Fibroblast of lung (primary cell): ENCODE results near the gene TMEM132D. TPM values are rescaled to one million over a fixed set of nuclear protein-coding genes. Genes with fewer than 3 reads are reported as not detected.

Source experiments
- DNase-seq, 2 donors: peaks; one replicate each; pipeline versions ENCODE4 v3.0.0 to v3.0.0-alpha.2; 2010; ENCODE audit warnings: low read depth in 2 of 2
- H2AFZ ChIP-seq: 2 replicates; pipeline ENCODE4 v1.5.1; 2012; ENCODE audit warnings: low read length, control low read depth, inconsistent platforms
- H3K27ac ChIP-seq: 2 replicates; pipeline ENCODE4 v1.5.1; 2011; ENCODE audit warnings: low read length, control low read depth; ENCODE audit not compliant: insufficient read depth
- H3K27me3 ChIP-seq: 2 replicates; pipeline ENCODE4 v1.5.1; 2011; ENCODE audit warnings: mild to moderate bottlenecking, low read length; ENCODE audit not compliant: control insufficient read depth, insufficient read depth
- H3K36me3 ChIP-seq: 2 replicates; pipeline ENCODE4 v1.5.1; 2011; ENCODE audit warnings: low read length; ENCODE audit not compliant: control insufficient read depth, insufficient read depth
- H3K4me1 ChIP-seq: 2 replicates; pipeline ENCODE4 v1.5.1; 2011; ENCODE audit warnings: low read length; ENCODE audit not compliant: control insufficient read depth, insufficient read depth; ENCODE audit errors: extremely low read depth
- H3K4me2 ChIP-seq: 2 replicates; pipeline ENCODE4 v1.5.1; 2011; ENCODE audit warnings: low read length, control low read depth; ENCODE audit not compliant: insufficient read depth; ENCODE audit errors: extremely low read depth
- H3K4me3 ChIP-seq, 4 experiments: fragments of 200-600 bp in 1 of 4; sonication (generic) in 1 of 4; replicated peaks in 1 of 4; 2 replicates each; pipeline ENCODE4 v1.5.1; 2011 to 2016; ENCODE audit warnings: low read length in 4 of 4, low read depth in 3 of 4, mild to moderate bottlenecking in 3 of 4, control low read depth in 2 of 4, inconsistent platforms in 1 of 4, mixed read lengths in 1 of 4; ENCODE audit not compliant: insufficient read depth in 1 of 4; ENCODE audit errors: control extremely low read depth in 1 of 4
- H3K79me2 ChIP-seq: 2 replicates; pipeline ENCODE4 v1.5.1; 2012; ENCODE audit warnings: mild to moderate bottlenecking, low read length, inconsistent platforms; ENCODE audit not compliant: control insufficient read depth, insufficient read depth
- H3K9ac ChIP-seq: 2 replicates; pipeline ENCODE4 v1.5.1; 2011; ENCODE audit warnings: mild to moderate bottlenecking, low read length, control low read depth; ENCODE audit not compliant: insufficient read depth
- H3K9me3 ChIP-seq: 2 replicates; pipeline ENCODE4 v1.5.1; 2012; ENCODE audit warnings: low read depth, low read length; ENCODE audit not compliant: control insufficient read depth, insufficient read depth
- H4K20me1 ChIP-seq: 2 replicates; pipeline ENCODE4 v1.5.1; 2011; ENCODE audit warnings: low read length; ENCODE audit not compliant: control insufficient read depth, insufficient read depth; ENCODE audit errors: extremely low read depth
- EZH2 ChIP-seq: IDR thresholded peaks from 2 replicates; pipeline ENCODE4 v1.5.1; 2012; ENCODE audit warnings: low read length, control low read depth, mild to moderate bottlenecking; ENCODE audit errors: missing control alignments
- polyA plus RNA-seq, 2 donors: library from polyadenylated mRNA; depleted of rRNA in 1 of 2; stranded (reverse) in 1 of 2; unstranded in 1 of 2; fragments of >200 nt; gene quantifications; 2 replicates each; pipeline ENCODE4 v1.2.1, GENCODE V29; 2011 to 2012; ENCODE audit warnings: missing spikeins in 1 of 2
- total RNA-seq: library from RNA; depleted of rRNA; stranded (reverse); fragments of >200 nt; gene quantifications from 2 replicates; pipeline ENCODE4 v1.2.1, GENCODE V29; 2014
- TF ChIP-seq, protein P1 (sequence below), 2 donors: IDR thresholded peaks in 1 of 2; conservative IDR thresholded peaks in 1 of 2; 1 replicate in 1 of 2; 2 replicates in 1 of 2; pipeline ENCODE4 v1.5.1; 2011 to 2012; ENCODE audit warnings: low read length in 2 of 2, control low read depth in 1 of 2, inconsistent platforms in 1 of 2, low read depth in 1 of 2, mild to moderate bottlenecking in 1 of 2

TMEM132D gene
- total and polyA plus RNA-seq, 2 donors (not counting 1 experiment from before 2014, with no cell fraction given) = not detected

DNA sequence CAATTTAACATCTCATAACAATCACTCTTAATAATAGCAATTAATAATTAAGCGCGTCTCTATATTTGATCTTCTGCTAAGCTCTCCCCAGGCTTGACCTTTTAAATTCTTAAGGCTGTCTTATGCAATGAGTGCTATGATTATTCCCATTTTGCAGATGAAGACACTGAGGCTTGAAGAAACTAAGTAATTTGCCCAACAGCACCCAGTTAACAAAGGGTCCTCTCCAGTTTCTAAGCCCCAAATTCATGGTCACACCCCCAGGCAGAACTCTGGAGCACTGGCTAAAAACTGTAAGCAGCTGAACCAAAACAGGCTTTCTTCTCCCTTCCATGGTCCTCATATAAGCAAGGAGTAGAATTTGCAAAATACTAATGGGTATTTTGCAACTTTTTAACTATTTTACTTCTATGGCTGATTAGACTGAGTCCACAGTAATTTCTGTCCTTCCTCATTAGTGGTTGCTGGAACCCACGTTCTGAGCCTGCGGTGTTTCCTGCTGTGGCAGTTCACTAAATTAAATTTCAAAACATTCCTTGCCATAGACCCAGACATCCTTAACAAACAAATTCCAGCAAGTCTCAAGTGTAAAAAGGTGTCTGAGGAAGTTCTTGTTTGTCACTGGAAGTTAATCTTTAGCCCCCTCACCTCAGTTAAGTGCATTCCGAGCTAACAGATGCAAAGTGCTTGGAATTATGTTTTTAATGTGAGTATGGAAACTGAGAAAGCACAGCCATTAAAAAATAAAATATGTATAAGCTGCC lies 76.5 kb downstream of the TMEM132D start:
- no peaks in the 10 kb centered on the region for H4K20me1 ChIP-seq
- no peaks in the 10 kb centered on the region for H3K27me3 ChIP-seq
- H3K4me2 ChIP-seq = no peak overlapping the region
- no peaks in the 10 kb centered on the region for H3K4me1 ChIP-seq
- no peak overlapping the region for H3K27ac ChIP-seq
- no peak overlapping the region for H2AFZ ChIP-seq
- H3K36me3 ChIP-seq = no peaks in the 10 kb centered on the region
- H3K4me3 ChIP-seq = no peak overlapping the region
- TF ChIP-seq EZH2 = no peak
- TF ChIP-seq, protein P1, sequence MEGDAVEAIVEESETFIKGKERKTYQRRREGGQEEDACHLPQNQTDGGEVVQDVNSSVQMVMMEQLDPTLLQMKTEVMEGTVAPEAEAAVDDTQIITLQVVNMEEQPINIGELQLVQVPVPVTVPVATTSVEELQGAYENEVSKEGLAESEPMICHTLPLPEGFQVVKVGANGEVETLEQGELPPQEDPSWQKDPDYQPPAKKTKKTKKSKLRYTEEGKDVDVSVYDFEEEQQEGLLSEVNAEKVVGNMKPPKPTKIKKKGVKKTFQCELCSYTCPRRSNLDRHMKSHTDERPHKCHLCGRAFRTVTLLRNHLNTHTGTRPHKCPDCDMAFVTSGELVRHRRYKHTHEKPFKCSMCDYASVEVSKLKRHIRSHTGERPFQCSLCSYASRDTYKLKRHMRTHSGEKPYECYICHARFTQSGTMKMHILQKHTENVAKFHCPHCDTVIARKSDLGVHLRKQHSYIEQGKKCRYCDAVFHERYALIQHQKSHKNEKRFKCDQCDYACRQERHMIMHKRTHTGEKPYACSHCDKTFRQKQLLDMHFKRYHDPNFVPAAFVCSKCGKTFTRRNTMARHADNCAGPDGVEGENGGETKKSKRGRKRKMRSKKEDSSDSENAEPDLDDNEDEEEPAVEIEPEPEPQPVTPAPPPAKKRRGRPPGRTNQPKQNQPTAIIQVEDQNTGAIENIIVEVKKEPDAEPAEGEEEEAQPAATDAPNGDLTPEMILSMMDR (conservative IDR thresholded peaks at IDR 0.05 in 1 of 2, IDR thresholded peaks at IDR 0.05 in 1 of 2; ENCODE audit: low read depth in 1 of 2, low read length in 2 of 2) = no peak
- no peaks in the 10 kb centered on the region for H3K9me3 ChIP-seq
- no peak overlapping the region for H3K9ac ChIP-seq
- H3K79me2 ChIP-seq = no peaks in the 10 kb centered on the region
- no peak for DNase-seq

DNA sequence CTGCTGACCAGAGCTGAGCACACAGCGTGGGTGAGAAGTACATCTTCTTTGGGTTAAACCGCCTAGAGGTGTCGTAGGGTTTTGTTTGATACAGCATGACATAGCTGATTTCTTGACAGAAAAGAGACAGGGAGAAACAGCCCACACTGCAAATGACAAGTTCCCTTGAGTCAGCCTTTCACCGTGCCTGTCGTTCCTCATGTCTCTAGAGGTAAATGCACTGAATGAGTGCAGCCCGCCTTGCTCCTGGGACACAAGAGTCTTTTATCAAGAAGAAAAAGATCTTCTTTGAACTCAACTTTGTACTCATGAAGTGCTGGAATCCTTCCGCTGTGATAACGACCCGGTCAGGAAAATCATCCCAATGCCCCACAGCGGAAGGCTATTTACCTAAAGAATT lies 77.6 kb downstream of the TMEM132D start:
- H3K27ac ChIP-seq = no peak overlapping the region

DNA sequence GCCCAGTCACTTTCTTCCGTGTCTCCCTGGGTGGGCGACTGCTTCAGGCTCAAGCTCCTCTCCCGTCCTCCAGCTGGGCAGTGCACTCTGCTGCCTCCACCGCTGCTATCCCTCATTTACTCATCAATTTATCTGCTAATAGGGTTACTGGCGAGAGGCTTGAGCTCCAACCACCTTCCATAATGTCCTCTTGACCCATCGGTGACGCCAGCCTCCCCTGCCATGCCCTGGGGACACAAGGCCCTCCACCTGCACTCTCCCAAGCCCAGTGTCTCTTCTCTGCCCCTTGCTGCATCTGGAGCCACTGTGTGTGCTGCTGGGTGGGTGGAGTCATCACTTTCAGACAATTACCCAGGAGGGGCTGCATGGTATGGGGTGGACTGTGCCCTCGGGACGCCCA lies 78.5 kb downstream of the TMEM132D start:
- Histone ChIP-seq H3K4me3 (no peak overlapping the region), H2AFZ (no peak overlapping the region), H3K79me2 (no peaks in the 10 kb centered on the region), H3K9ac (no peak overlapping the region), H3K4me2 (no peak overlapping the region), H3K4me1 (no peaks in the 10 kb centered on the region), H3K27ac (no peak overlapping the region), H3K9me3 (no peaks in the 10 kb centered on the region), H4K20me1 (no peaks in the 10 kb centered on the region), H3K27me3 (no peaks in the 10 kb centered on the region), H3K36me3 (no peaks in the 10 kb centered on the region)
- TF ChIP-seq EZH2 = no peak
- TF ChIP-seq, protein P1 (conservative IDR thresholded peaks at IDR 0.05 in 1 of 2, IDR thresholded peaks at IDR 0.05 in 1 of 2; ENCODE audit: low read depth in 1 of 2, low read length in 2 of 2) = no peak
- DNase-seq = no peak

More for the DNA sequence above, 77.6 kb downstream of the TMEM132D start:
- H3K4me2 ChIP-seq = no peak overlapping the region
- H3K79me2 ChIP-seq = no peaks in the 10 kb centered on the region
- H3K36me3 ChIP-seq = no peaks in the 10 kb centered on the region
- no peak overlapping the region for H3K4me3 ChIP-seq
- no peaks in the 10 kb centered on the region for H4K20me1 ChIP-seq
- no peak for DNase-seq
- no peaks in the 10 kb centered on the region for H3K9me3 ChIP-seq
- no peaks in the 10 kb centered on the region for H3K27me3 ChIP-seq
- H3K9ac ChIP-seq = no peak overlapping the region
- H3K4me1 ChIP-seq = no peaks in the 10 kb centered on the region
- no peak overlapping the region for H2AFZ ChIP-seq
- TF ChIP-seq, protein P1 (conservative IDR thresholded peaks at IDR 0.05 in 1 of 2, IDR thresholded peaks at IDR 0.05 in 1 of 2; ENCODE audit: low read depth in 1 of 2, low read length in 2 of 2) = no peak
- TF ChIP-seq EZH2 = no peak
